Ishikawa (cell line): ENCODE data around the gene TMEM72.

Source experiments
- CEBPB ChIP-seq: IDR thresholded peaks from 2 replicates; pipeline ENCODE4 v1.6.1; 2012
- CREB1 ChIP-seq: IDR thresholded peaks from 2 replicates; pipeline ENCODE4 v1.6.1; 2012; ENCODE audit warnings: low read depth
- EGR1 ChIP-seq: IDR thresholded peaks from 2 replicates; pipeline ENCODE4 v1.6.1; 2012
- EP300 ChIP-seq: IDR thresholded peaks from 2 replicates; pipeline ENCODE4 v1.6.1; 2012; ENCODE audit warnings: borderline replicate concordance
- FOXM1 ChIP-seq: IDR thresholded peaks from 2 replicates; pipeline ENCODE4 v1.6.1; 2012; ENCODE audit warnings: low read depth, borderline replicate concordance
- MAX ChIP-seq: IDR thresholded peaks from 2 replicates; pipeline ENCODE4 v1.6.1; 2012
- NFIC ChIP-seq: IDR thresholded peaks from 2 replicates; pipeline ENCODE4 v1.6.1; 2012
- RAD21 ChIP-seq: IDR thresholded peaks from 2 replicates; pipeline ENCODE4 v1.6.1; 2012; ENCODE audit warnings: low read depth
- REST ChIP-seq: IDR thresholded peaks from 2 replicates; pipeline ENCODE4 v1.6.1; 2012; ENCODE audit warnings: low read depth, mild to moderate bottlenecking
- TAF1 ChIP-seq: IDR thresholded peaks from 2 replicates; pipeline ENCODE4 v1.6.1; 2012; ENCODE audit warnings: low read depth, mild to moderate bottlenecking
- TCF12 ChIP-seq: IDR thresholded peaks from 2 replicates; pipeline ENCODE4 v1.6.1; 2012; ENCODE audit warnings: low read depth
- TEAD4 ChIP-seq: IDR thresholded peaks from 2 replicates; pipeline ENCODE4 v1.6.1; 2012
- USF1 ChIP-seq: IDR thresholded peaks from 2 replicates; pipeline ENCODE4 v1.6.1; 2012
- YY1 ChIP-seq: IDR thresholded peaks from 2 replicates; pipeline ENCODE4 v1.6.1; 2012; ENCODE audit warnings: low read depth
- ZBTB7A ChIP-seq: IDR thresholded peaks from 2 replicates; pipeline ENCODE4 v1.6.1; 2012; ENCODE audit warnings: low read depth

The TMEM72 gene

GRCh38 chr10:44909910-44910309 is 1.2 kb upstream of the TMEM72 start:
- TF ChIP-seq CEBPB (no peak), NFIC (no peak), USF1 (no peak), MAX (no peak), REST (no peak), TAF1 (no peak), TEAD4 (no peak), EP300 (no peak), FOXM1 (no peak), RAD21 (no peak), CREB1 (no peak), ZBTB7A (no peak), YY1 (no peak), EGR1 (no peak), TCF12 (no peak)

GRCh38 chr10:44910602-44911001 is 535 bp upstream of the TMEM72 start:
- no peak for TF ChIP-seq FOXM1
- no peak for TF ChIP-seq ZBTB7A
- no peak for TF ChIP-seq REST
- no peak for TF ChIP-seq RAD21
- no peak for TF ChIP-seq TAF1
- TF ChIP-seq USF1, result no peak
- no peak for TF ChIP-seq TCF12
- no peak for TF ChIP-seq CEBPB
- no peak for TF ChIP-seq MAX
- no peak for TF ChIP-seq YY1
- TF ChIP-seq TEAD4, result no peak
- TF ChIP-seq CREB1, result no peak
- no peak for TF ChIP-seq EGR1
- no peak for TF ChIP-seq NFIC
- TF ChIP-seq EP300, result no peak

- TF ChIP-seq FOXM1, result no peak
- TF ChIP-seq ZBTB7A, result no peak
- TF ChIP-seq EP300, result no peak
- no peak for TF ChIP-seq REST
- no peak for TF ChIP-seq NFIC
- no peak for TF ChIP-seq TCF12
- TF ChIP-seq TEAD4, result no peak
- no peak for TF ChIP-seq CREB1
- no peak for TF ChIP-seq TAF1
- TF ChIP-seq RAD21, result no peak
- TF ChIP-seq EGR1, result no peak
- no peak for TF ChIP-seq CEBPB
These were observed 814 bp downstream of the TMEM72 start for GRCh38 chr10:44911951-44912350.

- TF ChIP-seq EGR1 (no peak), CREB1 (no peak), USF1 (no peak)
These were observed 2.4 kb downstream of the TMEM72 start for GRCh38 chr10:44913350-44914081.
